HFFc6 (cell line): ENCODE data around the gene LITAFD. TPM values are rescaled to one million over a fixed set of nuclear protein-coding genes. Genes with fewer than 3 reads are reported as not detected.
A peak's percentile ranks its signal among the peaks of the same experiment; 100 is the strongest.

ENCODE experiments used
- DNase-seq: peaks from one replicate; pipeline ENCODE4 v3.0.0-alpha.2; 2018
- H3K27ac Mint-ChIP-seq: 2 replicates; pipeline ENCODE4 v1.8.0; 2020; ENCODE audit warnings: mild to moderate bottlenecking, mixed read lengths
- H3K27me3 Mint-ChIP-seq: 2 replicates; pipeline ENCODE4 v1.8.0; 2021; ENCODE audit warnings: mild to moderate bottlenecking, moderate library complexity, mixed read lengths; ENCODE audit not compliant: insufficient read depth
- H3K36me3 Mint-ChIP-seq: 2 replicates; pipeline ENCODE4 v1.8.0; 2021; ENCODE audit warnings: low read depth, mixed read lengths
- H3K4me1 Mint-ChIP-seq: 2 replicates; pipeline ENCODE4 v1.8.0; 2020; ENCODE audit warnings: low read depth, mixed read lengths
- H3K4me3 Mint-ChIP-seq: 2 replicates; pipeline ENCODE4 v1.8.0; 2020; ENCODE audit warnings: mild to moderate bottlenecking, moderate library complexity, mixed read lengths
- H3K9me3 Mint-ChIP-seq: 2 replicates; pipeline ENCODE4 v1.8.0; 2020; ENCODE audit warnings: mild to moderate bottlenecking, mixed read lengths
- total RNA-seq, 6 experiments: library from RNA; stranded (reverse); fragmentation: NEBNext Ultra II Directional; extraction: Animal tissue kit (Norgen Biotek cat#: 25700); gene quantifications; 2 replicates in 1 of 6; 3 replicates in 5 of 6; pipeline ENCODE4 v1.2.3, GENCODE V29; 2021
- TF ChIP-seq, protein P1 (sequence below): fragments of 200-600 bp; sonication (generic); IDR thresholded peaks from 2 replicates; pipeline ENCODE4 v1.5.0; 2021; ENCODE audit warnings: antibody characterized with exemption, mild to moderate bottlenecking

The LITAFD gene
- total RNA-seq, 6 experiments from 2014 or later: not detected

DNA sequence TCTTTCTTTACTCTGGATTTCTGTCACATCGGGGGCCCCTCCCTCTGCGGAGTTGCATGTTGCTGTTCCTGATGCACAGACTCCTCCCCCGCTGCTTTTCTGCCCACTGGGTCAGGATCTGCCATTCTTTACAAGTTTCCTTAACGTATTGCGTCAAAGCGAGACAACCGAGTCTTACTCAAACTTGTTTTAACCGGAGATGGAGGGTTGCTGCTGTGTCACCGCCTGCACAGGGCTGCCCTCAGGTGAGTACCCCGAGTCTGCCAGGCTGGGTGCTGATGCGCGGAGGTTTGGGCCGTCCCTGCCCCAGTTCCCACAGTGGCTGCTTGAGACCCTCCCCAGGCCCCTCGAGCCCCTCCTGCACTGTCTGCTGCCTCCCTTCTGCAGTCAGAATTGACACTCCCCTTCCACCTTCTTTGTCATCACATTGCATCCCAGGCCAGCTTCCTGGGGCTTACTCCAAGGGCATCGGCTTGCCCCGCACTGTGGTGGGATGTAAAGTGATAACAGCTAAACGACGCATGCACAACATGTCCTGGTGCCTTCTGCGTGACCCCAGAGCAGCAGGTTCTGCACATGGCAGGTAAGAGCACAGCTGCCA, 32.6 kb upstream of the LITAFD start:
- H3K4me1 Mint-ChIP-seq: peaks cover 51% of the 10 kb centered on the region
- H3K4me3 Mint-ChIP-seq: peak overlapping the region; percentile 73
- peak overlapping the region; percentile 93 for H3K27ac Mint-ChIP-seq
- peaks cover 32% of the 10 kb centered on the region for H3K36me3 Mint-ChIP-seq
- TF ChIP-seq, protein P1, sequence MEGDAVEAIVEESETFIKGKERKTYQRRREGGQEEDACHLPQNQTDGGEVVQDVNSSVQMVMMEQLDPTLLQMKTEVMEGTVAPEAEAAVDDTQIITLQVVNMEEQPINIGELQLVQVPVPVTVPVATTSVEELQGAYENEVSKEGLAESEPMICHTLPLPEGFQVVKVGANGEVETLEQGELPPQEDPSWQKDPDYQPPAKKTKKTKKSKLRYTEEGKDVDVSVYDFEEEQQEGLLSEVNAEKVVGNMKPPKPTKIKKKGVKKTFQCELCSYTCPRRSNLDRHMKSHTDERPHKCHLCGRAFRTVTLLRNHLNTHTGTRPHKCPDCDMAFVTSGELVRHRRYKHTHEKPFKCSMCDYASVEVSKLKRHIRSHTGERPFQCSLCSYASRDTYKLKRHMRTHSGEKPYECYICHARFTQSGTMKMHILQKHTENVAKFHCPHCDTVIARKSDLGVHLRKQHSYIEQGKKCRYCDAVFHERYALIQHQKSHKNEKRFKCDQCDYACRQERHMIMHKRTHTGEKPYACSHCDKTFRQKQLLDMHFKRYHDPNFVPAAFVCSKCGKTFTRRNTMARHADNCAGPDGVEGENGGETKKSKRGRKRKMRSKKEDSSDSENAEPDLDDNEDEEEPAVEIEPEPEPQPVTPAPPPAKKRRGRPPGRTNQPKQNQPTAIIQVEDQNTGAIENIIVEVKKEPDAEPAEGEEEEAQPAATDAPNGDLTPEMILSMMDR: no peak
- H3K9me3 Mint-ChIP-seq: no peaks in the 10 kb centered on the region
- peaks cover 26% of the 10 kb centered on the region for H3K27me3 Mint-ChIP-seq
- peak; percentile 63 for DNase-seq

GRCh38 chr16:8850279-8850885, 31.8 kb upstream of the LITAFD start:
- peak; percentile 72 for DNase-seq
- Mint-ChIP-seq H3K27me3 (peaks cover 21% of the 10 kb centered on the region), H3K36me3 (peaks cover 31% of the 10 kb centered on the region), H3K4me1 (peaks cover 43% of the 10 kb centered on the region), H3K9me3 (no peaks in the 10 kb centered on the region), H3K4me3 (peak overlapping the region; percentile 73), H3K27ac (peak overlapping the region; percentile 93)
- TF ChIP-seq, protein P1: no peak

DNA sequence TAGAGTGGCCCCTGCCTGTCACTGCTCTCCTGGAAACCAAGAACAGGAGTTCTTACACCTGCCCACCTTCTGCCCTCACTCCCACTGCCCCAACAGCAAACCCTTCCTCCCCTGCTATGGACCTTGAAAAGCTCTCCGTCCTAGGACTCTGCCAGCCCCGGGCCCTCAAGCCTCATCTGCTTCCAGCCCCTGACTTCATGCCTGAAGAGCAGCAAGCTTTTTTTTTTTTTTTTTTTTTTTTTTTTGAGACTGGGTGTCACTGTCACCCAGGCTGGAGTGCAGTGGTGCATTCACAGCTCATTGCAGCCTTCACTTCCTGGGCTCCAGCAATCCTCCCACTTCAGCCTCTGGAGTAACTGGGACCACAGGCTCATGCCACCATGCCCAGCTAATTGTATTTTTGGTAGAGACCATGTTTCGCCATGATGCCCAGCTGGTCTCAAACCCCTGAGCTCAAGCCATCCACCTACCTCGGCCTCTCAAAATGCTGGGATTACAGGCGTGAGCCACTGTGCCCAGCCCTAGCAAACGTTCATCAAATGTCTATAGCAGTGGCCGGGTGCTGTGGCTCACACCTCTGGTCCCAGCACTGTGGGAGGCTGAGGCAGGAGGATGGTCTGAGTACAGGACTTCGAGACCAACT, 30.3 kb upstream of the LITAFD start:
- H3K27me3 Mint-ChIP-seq: peaks cover 24% of the 10 kb centered on the region
- TF ChIP-seq, protein P1: no peak
- DNase-seq: no peak
- peaks cover 40% of the 10 kb centered on the region for H3K36me3 Mint-ChIP-seq
- 0 out of 2 replicates have a peak overlapping the region, but pooled peaks have one; percentile 24 for H3K4me3 Mint-ChIP-seq
- H3K4me1 Mint-ChIP-seq: peaks cover 43% of the 10 kb centered on the region
- H3K9me3 Mint-ChIP-seq: no peaks in the 10 kb centered on the region
- peak overlapping the region; percentile 93; the same call in 1 of the 2 replicates for H3K27ac Mint-ChIP-seq

- H3K36me3 Mint-ChIP-seq: peaks cover 42% of the 10 kb centered on the region
- H3K27ac Mint-ChIP-seq: peak overlapping the region; percentile 70
- H3K9me3 Mint-ChIP-seq: no peaks in the 10 kb centered on the region
- H3K4me3 Mint-ChIP-seq: no peak overlapping the region
- H3K27me3 Mint-ChIP-seq: peaks cover 24% of the 10 kb centered on the region
- TF ChIP-seq, protein P1: no peak
- H3K4me1 Mint-ChIP-seq: peaks cover 43% of the 10 kb centered on the region
- no peak for DNase-seq
Measured at GRCh38 chr16:8852534-8852933, 29.6 kb upstream of the LITAFD start.

- Mint-ChIP-seq H3K4me1 (peaks cover 47% of the 10 kb centered on the region), H3K4me3 (no peak overlapping the region), H3K27me3 (peaks cover 24% of the 10 kb centered on the region), H3K27ac (peak overlapping the region; percentile 70), H3K9me3 (no peaks in the 10 kb centered on the region), H3K36me3 (peaks cover 46% of the 10 kb centered on the region)
- TF ChIP-seq, protein P1: no peak
- no peak for DNase-seq
Measured at GRCh38 chr16:8853150-8853549, 29.0 kb upstream of the LITAFD start.
